CD4-positive, alpha-beta T cell treated with Interleukin-2 at 100 ng/mL for 4 hours (primary cell): ENCODE measurements around the gene AUNIP.

Experiments used
- DNase-seq: peaks from one replicate; pipeline ENCODE4 v3.0.0-alpha.2; 2020; ENCODE audit warnings: low spot score

The AUNIP gene

GRCh38 chr1:25809283-25809926, 49.9 kb downstream of the AUNIP start:
- DNase-seq: no peak

- no peak for DNase-seq
Observed at GRCh38 chr1:25808481-25809244, 50.6 kb downstream of the AUNIP start.

- DNase-seq: no peak
Observed at GRCh38 chr1:25807480-25808390, 51.5 kb downstream of the AUNIP start.

- DNase-seq: no peak
Observed at GRCh38 chr1:25806418-25806817, 52.8 kb downstream of the AUNIP start.

- DNase-seq: no peak
Observed at GRCh38 chr1:25805863-25806225, 53.4 kb downstream of the AUNIP start.

- no peak for DNase-seq
Observed at GRCh38 chr1:25804964-25805862, 54.0 kb downstream of the AUNIP start.

GRCh38 chr1:25804244-25804963, 54.9 kb downstream of the AUNIP start:
- DNase-seq: no peak

GRCh38 chr1:25803368-25803767, 55.9 kb downstream of the AUNIP start:
- DNase-seq: no peak

GRCh38 chr1:25802915-25803314, 56.3 kb downstream of the AUNIP start:
- peak; percentile 12 for DNase-seq

- no peak for DNase-seq
Observed at GRCh38 chr1:25800703-25801377, 58.4 kb downstream of the AUNIP start.

GRCh38 chr1:25799935-25800702, 59.1 kb downstream of the AUNIP start, which contains the start of gene SELENON:
TSS of gene SELENON (plus strand) at chr1:25800193. CDS start at chr1:25800231, 38 bp downstream.
- peak; percentile 13 for DNase-seq

- no peak for DNase-seq
Observed at GRCh38 chr1:25799352-25799934, 59.8 kb downstream of the AUNIP start.

- DNase-seq: no peak
Observed at GRCh38 chr1:25798666-25799351, 60.4 kb downstream of the AUNIP start.

GRCh38 chr1:25797939-25798338, 61.3 kb downstream of the AUNIP start:
- DNase-seq: peak; percentile 26

- peak; percentile 81 for DNase-seq
Observed at GRCh38 chr1:25796811-25797458, 62.3 kb downstream of the AUNIP start.

GRCh38 chr1:25795946-25796810, 63.1 kb downstream of the AUNIP start:
- peak; percentile 66 for DNase-seq

GRCh38 chr1:25795211-25795610, 64.0 kb downstream of the AUNIP start:
- no peak for DNase-seq
